ENCODE data around the gene SDR39U1. TPM values are rescaled to one million over a fixed set of nuclear protein-coding genes. Genes with fewer than 3 reads are reported as not detected.

SDR39U1 gene
- total RNA-seq, 1 experiment from 2014 or later = 61.8 TPM

DNA sequence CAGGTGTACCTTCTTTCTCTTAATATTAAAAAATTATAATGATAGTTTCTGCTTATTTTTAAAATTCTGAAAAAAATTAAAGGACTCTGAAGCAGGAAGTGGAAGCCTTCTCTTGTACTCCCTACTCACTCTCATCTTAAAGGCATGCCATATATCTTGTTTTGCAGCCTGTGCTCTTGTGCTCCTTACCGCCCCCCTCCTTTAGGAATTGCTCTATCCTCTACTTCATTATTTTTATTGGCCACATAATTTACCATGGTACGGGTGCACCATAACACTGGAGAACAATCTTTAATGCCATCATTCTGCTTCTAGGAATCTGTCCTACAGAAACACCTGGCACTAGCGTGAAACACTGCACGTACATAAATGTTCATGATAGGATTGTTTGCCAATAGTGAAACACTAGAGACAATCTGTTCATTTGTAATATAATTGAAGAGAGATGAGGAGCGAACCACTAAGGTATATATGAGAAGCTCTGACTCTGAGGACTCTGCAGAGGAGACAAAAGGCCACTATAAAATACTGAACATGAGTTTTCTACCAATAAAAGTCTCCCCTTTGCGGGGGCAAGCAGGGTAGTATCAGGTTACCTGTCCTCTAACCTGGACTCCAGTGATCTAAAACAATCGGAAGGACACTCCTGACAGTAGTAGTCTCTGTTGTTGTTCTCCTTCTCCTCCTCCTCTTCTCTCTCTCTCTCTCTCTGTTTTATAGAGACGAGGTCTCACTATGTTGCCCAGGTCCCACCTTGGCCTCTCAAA, 50.1 kb downstream of the SDR39U1 start:
- Histone ChIP-seq H3K27ac (ENCODE audit: low read depth, low read length) (peak overlapping the region; percentile 74), H2AFZ (ENCODE audit: low read depth, low read length, poor library complexity, severe bottlenecking) (peak overlapping the region; percentile 91), H3K9ac (ENCODE audit: low read length) (peak overlapping the region; percentile 55), H3K36me3 (ENCODE audit: control insufficient read depth in 1 of 2, insufficient read depth in 2 of 2, low read length in 2 of 2) (no peaks in the 10 kb centered on the region), H3K79me2 (ENCODE audit: insufficient read depth, low read length) (no peaks in the 10 kb centered on the region), H3K9me2 (ENCODE audit: insufficient read depth) (no peaks in the 10 kb centered on the region), H4K20me1 (ENCODE audit: insufficient read depth) (no peaks in the 10 kb centered on the region), H3K4me2 (ENCODE audit: low read length) (peak overlapping the region; percentile 72), H3K4me3 (replicated peaks in 1 of 2; ENCODE audit: low read depth in 1 of 2, low read length in 2 of 2) (peak overlapping the region; percentile 37 to 56), H3K27me3 (ENCODE audit: insufficient read depth, low read length) (no peaks in the 10 kb centered on the region), H3K9me3 (ENCODE audit: control insufficient read depth in 1 of 2, insufficient read depth in 1 of 2, low read depth in 1 of 2, low read length in 2 of 2) (no peaks in the 10 kb centered on the region), H3K4me1 (ENCODE audit: control insufficient read depth in 1 of 2, insufficient read depth in 2 of 2, low read length in 2 of 2) (peaks cover 20 to 29% of the 10 kb centered on the region in 2 experiments)
- intact Hi-C loops (cut with micrococcal nuclease) = loop anchor here (1.0 kb wide), 1 partner anchor 25 kb away; no protein-coding TSS in a partner anchor
- CTCF ChIA-PET = no interaction called here
- POLR2A ChIA-PET = interaction anchor here (1.0 kb wide), 1 partner anchor 39 kb away, joined by 6 read pairs; no protein-coding TSS in a partner anchor
- peak; percentile 92 for ATAC-seq
- RAD21 ChIA-PET (ENCODE audit: low non-redundant PET in 1 of 2, low total read pairs in 2 of 2, uncharacterized antibody in 2 of 2, unreplicated experiment in 2 of 2) = no interaction called here
- BruUV-seq (replicated peaks) = TSS peak; percentile 84
- DNase-seq (ENCODE audit: low read depth, low spot score) = peak; percentile 62
- TF ChIP-seq JUND (IDR thresholded peaks at IDR 0.05) (peak; percentile 14; the same call in 1 of the 2 replicates), EZH2 (IDR thresholded peaks at IDR 0.05) (no peak), ELF1 (IDR thresholded peaks at IDR 0.05; ENCODE audit: borderline replicate concordance, low read depth) (no peak; the same call in 1 of the 2 replicates), TCF7L2 (IDR thresholded peaks at IDR 0.05; ENCODE audit: borderline replicate concordance, extremely low read depth, insufficient read depth, insufficient read length) (no peak), POLR2AphosphoS5 (IDR thresholded peaks at IDR 0.05; ENCODE audit: low read depth, low read length) (peak; percentile 41; the same call in 1 of the 2 replicates), SIN3A (IDR thresholded peaks at IDR 0.05; ENCODE audit: low read depth) (no peak), RAD21 (IDR thresholded peaks at IDR 0.05; ENCODE audit: low read depth) (no peak), ZFX (IDR thresholded peaks at IDR 0.05) (no peak), YY1 (IDR thresholded peaks at IDR 0.05; ENCODE audit: extremely low read depth, insufficient replicate concordance, low read depth, low read length) (peak; percentile 9), FOSL1 (IDR thresholded peaks at IDR 0.05; ENCODE audit: low read depth) (no peak), CEBPB (IDR thresholded peaks at IDR 0.05; ENCODE audit: low read depth) (peak; percentile 26; the same call in 1 of the 2 replicates), SP1 (IDR thresholded peaks at IDR 0.05; ENCODE audit: low read depth) (peak; percentile 43), SRF (IDR thresholded peaks at IDR 0.05; ENCODE audit: low read depth) (no peak), ZNF274 (IDR thresholded peaks at IDR 0.05; ENCODE audit: low read depth, low read length) (no peak), CBX3 (IDR thresholded peaks at IDR 0.05; ENCODE audit: low read depth) (peak; percentile 18; the same call in 1 of the 2 replicates)
- TF ChIP-seq, protein P1, sequence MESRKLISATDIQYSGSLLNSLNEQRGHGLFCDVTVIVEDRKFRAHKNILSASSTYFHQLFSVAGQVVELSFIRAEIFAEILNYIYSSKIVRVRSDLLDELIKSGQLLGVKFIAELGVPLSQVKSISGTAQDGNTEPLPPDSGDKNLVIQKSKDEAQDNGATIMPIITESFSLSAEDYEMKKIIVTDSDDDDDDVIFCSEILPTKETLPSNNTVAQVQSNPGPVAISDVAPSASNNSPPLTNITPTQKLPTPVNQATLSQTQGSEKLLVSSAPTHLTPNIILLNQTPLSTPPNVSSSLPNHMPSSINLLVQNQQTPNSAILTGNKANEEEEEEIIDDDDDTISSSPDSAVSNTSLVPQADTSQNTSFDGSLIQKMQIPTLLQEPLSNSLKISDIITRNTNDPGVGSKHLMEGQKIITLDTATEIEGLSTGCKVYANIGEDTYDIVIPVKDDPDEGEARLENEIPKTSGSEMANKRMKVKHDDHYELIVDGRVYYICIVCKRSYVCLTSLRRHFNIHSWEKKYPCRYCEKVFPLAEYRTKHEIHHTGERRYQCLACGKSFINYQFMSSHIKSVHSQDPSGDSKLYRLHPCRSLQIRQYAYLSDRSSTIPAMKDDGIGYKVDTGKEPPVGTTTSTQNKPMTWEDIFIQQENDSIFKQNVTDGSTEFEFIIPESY (IDR thresholded peaks at IDR 0.05; ENCODE audit: extremely low read depth, insufficient replicate concordance, low read length) = no peak
- TF ChIP-seq, protein P2, sequence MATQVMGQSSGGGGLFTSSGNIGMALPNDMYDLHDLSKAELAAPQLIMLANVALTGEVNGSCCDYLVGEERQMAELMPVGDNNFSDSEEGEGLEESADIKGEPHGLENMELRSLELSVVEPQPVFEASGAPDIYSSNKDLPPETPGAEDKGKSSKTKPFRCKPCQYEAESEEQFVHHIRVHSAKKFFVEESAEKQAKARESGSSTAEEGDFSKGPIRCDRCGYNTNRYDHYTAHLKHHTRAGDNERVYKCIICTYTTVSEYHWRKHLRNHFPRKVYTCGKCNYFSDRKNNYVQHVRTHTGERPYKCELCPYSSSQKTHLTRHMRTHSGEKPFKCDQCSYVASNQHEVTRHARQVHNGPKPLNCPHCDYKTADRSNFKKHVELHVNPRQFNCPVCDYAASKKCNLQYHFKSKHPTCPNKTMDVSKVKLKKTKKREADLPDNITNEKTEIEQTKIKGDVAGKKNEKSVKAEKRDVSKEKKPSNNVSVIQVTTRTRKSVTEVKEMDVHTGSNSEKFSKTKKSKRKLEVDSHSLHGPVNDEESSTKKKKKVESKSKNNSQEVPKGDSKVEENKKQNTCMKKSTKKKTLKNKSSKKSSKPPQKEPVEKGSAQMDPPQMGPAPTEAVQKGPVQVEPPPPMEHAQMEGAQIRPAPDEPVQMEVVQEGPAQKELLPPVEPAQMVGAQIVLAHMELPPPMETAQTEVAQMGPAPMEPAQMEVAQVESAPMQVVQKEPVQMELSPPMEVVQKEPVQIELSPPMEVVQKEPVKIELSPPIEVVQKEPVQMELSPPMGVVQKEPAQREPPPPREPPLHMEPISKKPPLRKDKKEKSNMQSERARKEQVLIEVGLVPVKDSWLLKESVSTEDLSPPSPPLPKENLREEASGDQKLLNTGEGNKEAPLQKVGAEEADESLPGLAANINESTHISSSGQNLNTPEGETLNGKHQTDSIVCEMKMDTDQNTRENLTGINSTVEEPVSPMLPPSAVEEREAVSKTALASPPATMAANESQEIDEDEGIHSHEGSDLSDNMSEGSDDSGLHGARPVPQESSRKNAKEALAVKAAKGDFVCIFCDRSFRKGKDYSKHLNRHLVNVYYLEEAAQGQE (IDR thresholded peaks at IDR 0.05; ENCODE audit: low read depth) = no peak
- TF ChIP-seq, protein P3, sequence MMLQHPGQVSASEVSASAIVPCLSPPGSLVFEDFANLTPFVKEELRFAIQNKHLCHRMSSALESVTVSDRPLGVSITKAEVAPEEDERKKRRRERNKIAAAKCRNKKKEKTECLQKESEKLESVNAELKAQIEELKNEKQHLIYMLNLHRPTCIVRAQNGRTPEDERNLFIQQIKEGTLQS (IDR thresholded peaks at IDR 0.05) = no peak
- TF ChIP-seq, protein P4, sequence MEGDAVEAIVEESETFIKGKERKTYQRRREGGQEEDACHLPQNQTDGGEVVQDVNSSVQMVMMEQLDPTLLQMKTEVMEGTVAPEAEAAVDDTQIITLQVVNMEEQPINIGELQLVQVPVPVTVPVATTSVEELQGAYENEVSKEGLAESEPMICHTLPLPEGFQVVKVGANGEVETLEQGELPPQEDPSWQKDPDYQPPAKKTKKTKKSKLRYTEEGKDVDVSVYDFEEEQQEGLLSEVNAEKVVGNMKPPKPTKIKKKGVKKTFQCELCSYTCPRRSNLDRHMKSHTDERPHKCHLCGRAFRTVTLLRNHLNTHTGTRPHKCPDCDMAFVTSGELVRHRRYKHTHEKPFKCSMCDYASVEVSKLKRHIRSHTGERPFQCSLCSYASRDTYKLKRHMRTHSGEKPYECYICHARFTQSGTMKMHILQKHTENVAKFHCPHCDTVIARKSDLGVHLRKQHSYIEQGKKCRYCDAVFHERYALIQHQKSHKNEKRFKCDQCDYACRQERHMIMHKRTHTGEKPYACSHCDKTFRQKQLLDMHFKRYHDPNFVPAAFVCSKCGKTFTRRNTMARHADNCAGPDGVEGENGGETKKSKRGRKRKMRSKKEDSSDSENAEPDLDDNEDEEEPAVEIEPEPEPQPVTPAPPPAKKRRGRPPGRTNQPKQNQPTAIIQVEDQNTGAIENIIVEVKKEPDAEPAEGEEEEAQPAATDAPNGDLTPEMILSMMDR (IDR thresholded peaks at IDR 0.05 in 2 of 3, conservative IDR thresholded peaks at IDR 0.05 in 1 of 3; ENCODE audit: borderline replicate concordance in 1 of 3, insufficient read depth in 1 of 3, low read depth in 2 of 3, low read length in 2 of 3) = peak; percentile 25 to 45 (median 26); a peak in 4 of 6 replicates
